DOHH2 (cell line): ENCODE measurements around the gene GDI1.
"Not testable (repeated sequence)": the region's sequence is repeated elsewhere in the genome, so short reads cannot be mapped to it uniquely, and the experiment has no call there.

Experiments
- CTCF ChIP-seq: fragments of 200-600 bp; sonication (generic); IDR thresholded peaks from one replicate; pipeline ENCODE4 v1.5.1; 2014; ENCODE audit warnings: antibody characterized with exemption, mild to moderate bottlenecking, low read depth, low read length; ENCODE audit not compliant: poor library complexity, severe bottlenecking
- EZH2phosphoT487 ChIP-seq: fragments of 200-600 bp; sonication (generic); IDR thresholded peaks from 2 replicates; pipeline ENCODE4 v1.6.1; 2017; ENCODE audit warnings: borderline replicate concordance, mild to moderate bottlenecking, antibody characterized with exemption, low read length, moderate library complexity, mixed read lengths

- not testable (repeated sequence) for TF ChIP-seq CTCF, EZH2phosphoT487
Observed at GRCh38 chrX:154400369-154400817, 36.6 kb upstream of the GDI1 start.
